Glutamatergic neuron (in vitro differentiated cells): ENCODE data around the gene EPB41L4B. TPM values are rescaled to one million over a fixed set of nuclear protein-coding genes. Genes with fewer than 3 reads are reported as not detected.

ENCODE experiments used
- DNase-seq: peaks from one replicate; pipeline ENCODE4 v3.0.0; 2022
- H3K27ac Mint-ChIP-seq: one replicate; pipeline ENCODE4 v1.8.0; 2020; ENCODE audit warnings: mild to moderate bottlenecking, mixed read lengths, inconsistent platforms; ENCODE audit not compliant: unreplicated experiment
- H3K27me3 Mint-ChIP-seq: one replicate; pipeline ENCODE4 v1.8.0; 2020; ENCODE audit warnings: mild to moderate bottlenecking, moderate library complexity, mixed read lengths, inconsistent platforms; ENCODE audit not compliant: unreplicated experiment
- H3K36me3 Mint-ChIP-seq: one replicate; pipeline ENCODE4 v1.8.0; 2020; ENCODE audit warnings: mild to moderate bottlenecking, mixed read lengths, inconsistent platforms; ENCODE audit not compliant: unreplicated experiment
- H3K4me1 Mint-ChIP-seq: one replicate; pipeline ENCODE4 v1.8.0; 2020; ENCODE audit warnings: mild to moderate bottlenecking, low read depth, mixed read lengths, inconsistent platforms; ENCODE audit not compliant: unreplicated experiment
- H3K4me3 Mint-ChIP-seq: one replicate; pipeline ENCODE4 v1.8.0; 2020; ENCODE audit warnings: mild to moderate bottlenecking, mixed read lengths, inconsistent platforms; ENCODE audit not compliant: unreplicated experiment
- H3K9me3 Mint-ChIP-seq: one replicate; pipeline ENCODE4 v1.8.0; 2020; ENCODE audit warnings: mild to moderate bottlenecking, moderate library complexity, mixed read lengths, inconsistent platforms; ENCODE audit not compliant: unreplicated experiment
- total RNA-seq: library from RNA; stranded (reverse); fragmentation: NEBNext Ultra II Directional; extraction: Animal tissue kit (Norgen Biotek cat#: 25700); gene quantifications from one replicate; pipeline ENCODE4 v1.2.1, GENCODE V29; 2021; ENCODE audit not compliant: unreplicated experiment
- TF ChIP-seq, protein P1 (sequence below): fragments of 200-600 bp; sonication (generic); IDR thresholded peaks from one replicate; pipeline ENCODE4 v1.5.0; 2021; ENCODE audit not compliant: partially characterized antibody, unreplicated experiment

Gene EPB41L4B
- total RNA-seq, 1 donor from 2014 or later, result 10.0 TPM

DNA sequence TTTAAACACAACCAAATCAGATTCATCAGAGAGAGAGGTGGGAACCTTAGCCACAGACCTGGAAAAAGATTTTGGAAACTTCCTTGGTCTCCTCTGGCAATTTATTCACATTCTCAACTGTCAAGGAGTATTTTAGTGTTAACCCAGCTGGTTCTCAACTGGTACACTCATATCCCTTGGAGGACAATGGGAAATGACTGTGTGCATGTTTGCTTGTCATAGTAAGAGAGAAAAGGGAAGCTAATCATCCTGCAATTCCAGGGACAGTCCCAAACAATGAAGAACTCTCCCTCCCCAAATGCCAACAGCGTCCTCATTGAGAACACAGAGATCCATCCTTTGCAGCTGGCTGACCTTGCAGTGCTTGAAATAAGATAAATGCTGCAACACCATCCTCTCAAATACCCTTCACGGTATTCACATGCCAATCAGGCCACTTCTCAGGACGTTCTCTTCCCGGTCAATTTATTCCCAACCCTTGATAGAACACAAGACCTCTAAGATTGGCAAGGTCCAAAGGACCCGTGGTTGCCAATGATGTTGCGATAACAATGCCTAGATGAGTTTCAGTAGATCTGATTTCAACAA is 75.5 kb downstream of the EPB41L4B start:
- peaks cover 31% of the 10 kb centered on the region for H3K4me1 Mint-ChIP-seq
- no peaks in the 10 kb centered on the region for H3K9me3 Mint-ChIP-seq
- H3K27ac Mint-ChIP-seq, result no peak overlapping the region
- no peak for DNase-seq
- no peak overlapping the region for H3K4me3 Mint-ChIP-seq
- H3K27me3 Mint-ChIP-seq, result no peaks in the 10 kb centered on the region
- TF ChIP-seq, protein P1, sequence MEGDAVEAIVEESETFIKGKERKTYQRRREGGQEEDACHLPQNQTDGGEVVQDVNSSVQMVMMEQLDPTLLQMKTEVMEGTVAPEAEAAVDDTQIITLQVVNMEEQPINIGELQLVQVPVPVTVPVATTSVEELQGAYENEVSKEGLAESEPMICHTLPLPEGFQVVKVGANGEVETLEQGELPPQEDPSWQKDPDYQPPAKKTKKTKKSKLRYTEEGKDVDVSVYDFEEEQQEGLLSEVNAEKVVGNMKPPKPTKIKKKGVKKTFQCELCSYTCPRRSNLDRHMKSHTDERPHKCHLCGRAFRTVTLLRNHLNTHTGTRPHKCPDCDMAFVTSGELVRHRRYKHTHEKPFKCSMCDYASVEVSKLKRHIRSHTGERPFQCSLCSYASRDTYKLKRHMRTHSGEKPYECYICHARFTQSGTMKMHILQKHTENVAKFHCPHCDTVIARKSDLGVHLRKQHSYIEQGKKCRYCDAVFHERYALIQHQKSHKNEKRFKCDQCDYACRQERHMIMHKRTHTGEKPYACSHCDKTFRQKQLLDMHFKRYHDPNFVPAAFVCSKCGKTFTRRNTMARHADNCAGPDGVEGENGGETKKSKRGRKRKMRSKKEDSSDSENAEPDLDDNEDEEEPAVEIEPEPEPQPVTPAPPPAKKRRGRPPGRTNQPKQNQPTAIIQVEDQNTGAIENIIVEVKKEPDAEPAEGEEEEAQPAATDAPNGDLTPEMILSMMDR, result no peak
- H3K36me3 Mint-ChIP-seq, result no peaks in the 10 kb centered on the region

DNA sequence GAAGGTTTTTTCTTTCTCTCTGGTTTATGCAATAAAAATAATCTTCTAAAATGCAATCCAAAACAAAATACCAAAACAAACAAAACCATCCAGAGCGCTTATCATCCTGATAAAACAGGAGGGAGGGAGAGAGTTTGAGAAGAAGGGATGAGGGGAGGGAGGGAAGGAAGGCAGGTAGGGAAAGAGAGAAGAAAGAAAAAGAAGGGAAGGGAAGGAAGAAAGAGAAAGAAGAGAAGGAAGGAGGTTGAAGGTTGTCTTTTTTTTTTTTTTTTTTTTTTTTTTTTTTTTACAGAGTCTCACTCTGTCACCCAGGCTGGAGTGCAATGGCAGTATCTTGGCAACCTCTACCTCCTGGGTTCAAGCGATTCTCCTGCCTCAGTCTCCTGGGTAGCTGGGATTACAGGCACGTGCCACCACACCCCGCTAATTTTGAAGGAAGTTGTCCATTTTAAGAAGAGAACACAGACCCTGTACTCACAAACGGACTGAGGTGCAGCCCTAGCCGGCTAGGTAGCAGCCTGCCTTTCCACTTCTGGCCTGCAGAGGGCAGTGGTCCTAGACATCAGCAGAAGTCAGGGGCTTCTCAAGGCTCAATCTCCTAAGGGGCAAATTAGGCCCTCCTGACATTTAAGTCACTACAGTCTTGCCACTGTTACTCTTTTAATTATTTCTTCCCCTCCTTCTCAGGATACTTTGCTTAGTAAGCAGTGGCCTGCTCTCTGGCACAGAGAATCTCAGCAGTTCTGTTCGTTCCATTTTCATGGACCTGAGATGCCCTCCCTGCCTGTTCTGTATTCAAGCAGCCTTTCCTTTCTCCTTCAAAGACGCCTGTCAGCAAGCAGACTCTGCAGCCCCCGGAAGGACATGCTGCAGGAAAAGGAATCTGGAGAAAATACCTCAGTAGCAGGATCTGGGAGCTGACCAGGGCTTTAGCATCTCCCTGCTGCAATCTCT is 76.4 kb downstream of the EPB41L4B start:
- H3K27me3 Mint-ChIP-seq, result no peaks in the 10 kb centered on the region
- H3K4me3 Mint-ChIP-seq, result no peak overlapping the region
- peak; percentile 88 for DNase-seq
- no peak overlapping the region for H3K27ac Mint-ChIP-seq
- no peaks in the 10 kb centered on the region for H3K9me3 Mint-ChIP-seq
- H3K36me3 Mint-ChIP-seq, result no peaks in the 10 kb centered on the region
- H3K4me1 Mint-ChIP-seq, result peaks cover 31% of the 10 kb centered on the region
- TF ChIP-seq, protein P1, result peak; percentile 91

DNA sequence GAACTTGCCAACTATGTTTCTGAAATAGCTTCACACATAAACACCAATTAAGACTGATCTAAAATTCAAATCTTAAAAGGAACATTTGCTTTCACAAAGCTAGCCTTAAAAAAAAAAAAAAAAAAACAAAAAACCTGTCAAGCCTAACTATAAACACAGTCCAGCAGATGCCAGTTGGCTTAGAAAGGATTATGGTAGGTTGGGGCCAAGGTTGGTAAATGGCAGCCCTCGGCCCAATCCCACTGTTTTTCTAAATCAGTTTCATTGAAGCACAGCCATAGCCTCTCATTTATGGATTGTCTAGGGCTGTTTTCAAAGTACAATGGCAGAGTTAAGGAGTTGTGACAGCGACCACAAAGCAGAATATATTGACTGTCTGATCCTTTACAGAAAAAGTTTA is 78.1 kb downstream of the EPB41L4B start:
- DNase-seq, result no peak
- H3K36me3 Mint-ChIP-seq, result peaks cover 8% of the 10 kb centered on the region
- no peaks in the 10 kb centered on the region for H3K9me3 Mint-ChIP-seq
- TF ChIP-seq, protein P1, result no peak
- H3K4me1 Mint-ChIP-seq, result peaks cover 32% of the 10 kb centered on the region
- H3K4me3 Mint-ChIP-seq, result no peak overlapping the region
- no peak overlapping the region for H3K27ac Mint-ChIP-seq
- no peaks in the 10 kb centered on the region for H3K27me3 Mint-ChIP-seq

DNA sequence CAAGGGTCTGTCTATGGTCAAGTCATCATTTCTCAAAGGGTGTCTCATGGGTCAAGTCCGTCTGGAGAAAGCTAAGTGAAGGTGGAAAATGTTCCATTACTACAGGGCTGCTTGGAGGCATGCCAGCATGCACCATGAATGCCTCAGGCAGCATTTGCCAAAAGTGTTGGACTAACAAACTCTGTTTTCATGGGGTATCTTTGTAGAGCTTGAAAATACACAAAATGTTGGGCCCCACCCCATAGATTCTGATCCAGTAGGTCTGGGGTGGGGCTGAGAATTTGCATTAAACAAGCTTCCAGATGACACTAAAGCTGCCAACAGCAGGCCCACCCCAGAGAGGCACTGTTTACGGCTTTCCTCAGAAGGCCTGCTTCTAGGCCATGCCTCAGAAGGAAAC is 78.8 kb downstream of the EPB41L4B start:
- Mint-ChIP-seq H3K4me1 (peaks cover 33% of the 10 kb centered on the region), H3K4me3 (no peak overlapping the region), H3K27ac (no peak overlapping the region), H3K27me3 (peaks cover 4% of the 10 kb centered on the region), H3K9me3 (no peaks in the 10 kb centered on the region), H3K36me3 (peaks cover 8% of the 10 kb centered on the region)
- DNase-seq, result no peak
- TF ChIP-seq, protein P1, result no peak

DNA sequence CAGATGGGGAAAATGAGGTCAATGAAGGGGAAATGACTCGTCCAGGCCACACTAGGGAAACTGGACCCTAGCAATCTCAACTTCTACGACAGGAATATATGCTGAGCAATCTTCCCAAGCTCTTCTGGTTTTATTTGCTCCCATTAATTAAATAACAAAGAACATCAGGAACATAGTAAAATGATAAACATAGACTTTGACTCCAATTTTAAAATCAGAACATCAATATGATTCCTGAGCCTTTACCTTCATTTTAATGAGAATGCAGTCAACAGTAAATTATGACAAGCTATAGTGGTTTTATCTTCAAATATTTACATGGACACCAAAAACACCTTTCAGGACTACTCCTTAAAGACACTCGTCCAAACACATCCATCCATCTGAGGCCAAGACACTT is 79.7 kb downstream of the EPB41L4B start:
- TF ChIP-seq, protein P1, result no peak

More for the DNA sequence above, 79.7 kb downstream of the EPB41L4B start:
- Mint-ChIP-seq H3K27me3 (peaks cover 4% of the 10 kb centered on the region), H3K27ac (no peak overlapping the region), H3K4me3 (no peak overlapping the region), H3K4me1 (peaks cover 37% of the 10 kb centered on the region), H3K36me3 (peaks cover 8% of the 10 kb centered on the region), H3K9me3 (peaks cover 2% of the 10 kb centered on the region)
- no peak for DNase-seq
